Kidney capillary endothelial cell (primary cell): ENCODE data around the gene ADRM1.

Experiments
- DNase-seq: peaks from one replicate; pipeline ENCODE4 v3.0.0-alpha.2; 2018; ENCODE audit warnings: low spot score

The ADRM1 gene

DNA sequence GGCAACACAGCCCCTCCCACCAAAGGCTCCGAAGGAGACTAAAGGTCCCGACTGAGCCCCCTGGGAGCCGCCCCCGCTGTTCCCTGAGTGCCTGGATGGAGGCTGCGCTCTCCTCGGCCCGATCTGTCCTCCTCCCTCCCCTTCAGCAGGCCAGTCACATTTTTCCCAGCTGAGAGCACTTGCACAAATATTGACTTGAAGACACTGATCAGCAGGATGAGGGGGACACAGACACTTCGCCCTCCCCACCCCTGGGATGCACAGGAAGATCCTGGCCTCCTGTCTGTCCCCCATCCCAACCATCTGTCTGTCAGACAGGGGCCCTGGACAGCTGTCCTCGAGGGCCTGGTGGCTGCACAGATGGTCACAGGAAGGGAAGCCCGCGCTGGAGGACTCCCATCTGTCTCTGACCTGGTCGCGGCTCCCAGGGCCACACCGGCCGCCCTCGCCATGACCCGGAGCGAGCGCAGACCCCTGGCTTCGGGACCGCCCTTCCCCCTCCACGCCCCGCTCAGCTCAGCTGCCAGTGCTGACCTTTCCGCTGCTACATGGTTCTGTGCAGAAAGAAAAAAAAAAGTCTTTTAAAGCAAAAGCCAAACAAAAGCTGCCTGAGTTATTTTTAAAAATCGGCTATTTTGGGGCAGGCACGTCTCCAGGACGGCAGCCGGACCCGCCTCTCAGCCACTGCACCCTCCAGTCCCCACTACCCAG, 53.2 kb downstream of the ADRM1 start:
- no peak for DNase-seq

DNA sequence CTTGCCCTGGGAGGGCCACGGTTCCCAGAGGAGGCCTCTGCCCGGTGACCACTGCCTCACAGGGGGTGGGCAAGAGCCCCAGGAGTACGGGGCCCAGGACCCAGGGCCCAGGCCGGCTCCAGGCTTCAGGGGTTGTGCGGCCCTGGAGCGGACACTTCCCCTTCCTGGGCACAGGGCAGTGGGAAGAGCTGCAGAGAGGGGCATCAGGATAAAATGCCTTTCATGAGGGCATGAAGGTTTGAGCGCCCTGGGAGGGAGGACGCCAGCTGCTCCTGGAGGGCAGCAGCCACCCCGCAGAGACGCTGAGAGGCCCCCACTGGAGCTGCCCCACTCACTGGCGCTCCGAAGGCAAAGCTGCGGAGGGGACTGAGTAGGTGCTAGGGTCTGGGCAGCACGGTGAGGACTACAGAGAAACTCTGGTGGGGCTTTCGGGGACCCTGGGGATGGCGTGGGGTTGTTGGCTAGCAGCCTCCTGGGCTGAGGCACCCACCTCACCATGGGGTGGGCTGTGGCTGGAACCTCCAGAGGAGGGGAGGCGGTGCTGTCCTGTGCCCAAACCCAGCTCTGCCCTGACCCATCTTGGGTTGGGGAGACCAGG, 53.9 kb downstream of the ADRM1 start:
- no peak for DNase-seq

DNA sequence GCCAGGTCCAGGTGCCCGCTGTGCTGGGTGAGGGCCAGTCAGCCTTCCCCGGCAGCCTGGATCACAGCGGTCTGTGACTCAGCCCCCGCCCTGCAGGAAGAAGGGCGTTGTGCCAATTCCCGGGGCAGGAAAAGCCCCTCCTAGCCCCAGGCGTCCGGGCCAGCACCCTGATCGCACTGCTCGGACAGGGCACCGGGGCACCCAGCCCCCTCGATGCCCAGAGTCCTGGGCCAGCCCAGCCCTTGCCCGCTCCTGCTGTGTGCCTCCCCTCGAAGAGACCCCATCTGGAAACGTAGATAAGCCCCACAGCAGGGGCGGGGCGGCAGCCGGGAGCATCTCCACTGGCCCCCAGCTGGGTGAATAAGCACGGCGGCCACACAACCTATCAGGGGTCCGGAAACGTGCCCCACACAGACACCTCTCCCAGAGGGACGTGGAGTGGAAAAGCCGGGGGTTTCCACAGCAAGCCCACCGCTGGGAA, 54.4 kb downstream of the ADRM1 start:
- peak; percentile 78 for DNase-seq

DNA sequence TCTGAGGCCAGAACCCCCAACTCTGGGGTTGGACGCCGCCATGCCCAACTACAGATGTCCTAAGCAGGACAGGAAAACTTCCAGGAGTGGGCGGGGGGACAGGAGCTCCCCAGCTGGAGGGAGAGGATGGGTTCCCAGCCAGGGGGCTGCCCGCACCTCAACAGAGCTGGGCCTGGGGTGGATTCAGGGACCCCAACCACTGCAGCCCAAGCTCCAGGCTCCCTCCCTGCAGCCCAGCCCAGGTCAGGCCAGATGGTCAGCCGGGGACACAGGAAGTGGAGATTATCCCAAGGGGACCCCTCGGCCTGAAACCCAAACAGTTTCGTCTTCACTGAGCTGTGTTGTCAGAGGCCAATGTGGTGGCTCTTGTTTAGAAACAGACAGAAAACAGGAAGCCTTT, 54.9 kb downstream of the ADRM1 start:
- no peak for DNase-seq
